BLaER1 (cell line): ENCODE data around the gene SLC16A10.
"Not testable (repeated sequence)": the region's sequence is repeated elsewhere in the genome, so short reads cannot be mapped to it uniquely, and the experiment has no call there.

Experiments used
- H3K27ac ChIP-seq: shearing (Covaris generic); formaldehyde crosslinking; 2 replicates; pipeline ENCODE4 v1.8.1; 2022
- H3K27me3 ChIP-seq: shearing (Covaris generic); formaldehyde crosslinking; 2 replicates; pipeline ENCODE4 v1.8.1; 2022
- H3K36me3 ChIP-seq: shearing (Covaris generic); formaldehyde crosslinking; 2 replicates; pipeline ENCODE4 v1.8.1; 2022
- H3K4me1 ChIP-seq: shearing (Covaris generic); formaldehyde crosslinking; 2 replicates; pipeline ENCODE4 v1.8.1; 2022
- H3K4me2 ChIP-seq: shearing (Covaris generic); formaldehyde crosslinking; 2 replicates; pipeline ENCODE4 v1.8.1; 2022
- H3K4me3 ChIP-seq: shearing (Covaris generic); formaldehyde crosslinking; 2 replicates; pipeline ENCODE4 v1.8.1; 2022
- H3K9ac ChIP-seq: shearing (Covaris generic); formaldehyde crosslinking; 2 replicates; pipeline ENCODE4 v1.8.1; 2022
- H3K9me3 ChIP-seq: shearing (Covaris generic); formaldehyde crosslinking; 2 replicates; pipeline ENCODE4 v1.8.1; 2022
- H4K20me1 ChIP-seq: shearing (Covaris generic); formaldehyde crosslinking; 2 replicates; pipeline ENCODE4 v1.8.1; 2022
- Cebpa-rat ChIP-seq: shearing (Covaris generic); IDR thresholded peaks from 2 replicates; pipeline ENCODE4 v1.8.1; 2022

SLC16A10 gene

GRCh38 chr6:111239461-111239860, 152.2 kb downstream of the SLC16A10 start:
- Histone ChIP-seq H4K20me1 (no peaks in the 10 kb centered on the region), H3K9ac (no peak overlapping the region), H3K4me2 (no peak overlapping the region), H3K4me3 (no peak overlapping the region), H3K27ac (no peak overlapping the region), H3K36me3 (no peaks in the 10 kb centered on the region), H3K9me3 (no peaks in the 10 kb centered on the region), H3K27me3 (no peaks in the 10 kb centered on the region), H3K4me1 (no peaks in the 10 kb centered on the region)
- TF ChIP-seq Cebpa-rat: no peak

GRCh38 chr6:111242452-111242851, 155.1 kb downstream of the SLC16A10 start:
- Histone ChIP-seq H3K9me3 (no peaks in the 10 kb centered on the region), H3K9ac (no peak overlapping the region), H3K4me3 (no peak overlapping the region), H3K27ac (no peak overlapping the region), H3K36me3 (no peaks in the 10 kb centered on the region), H3K4me1 (no peaks in the 10 kb centered on the region), H4K20me1 (no peaks in the 10 kb centered on the region), H3K27me3 (no peaks in the 10 kb centered on the region), H3K4me2 (no peak overlapping the region)
- TF ChIP-seq Cebpa-rat: no peak

GRCh38 chr6:111243095-111243494, 155.8 kb downstream of the SLC16A10 start:
- Histone ChIP-seq H3K9ac (no peak overlapping the region), H3K4me1 (no peaks in the 10 kb centered on the region), H3K27ac (no peak overlapping the region), H3K36me3 (no peaks in the 10 kb centered on the region), H3K9me3 (no peaks in the 10 kb centered on the region), H3K4me3 (no peak overlapping the region), H4K20me1 (no peaks in the 10 kb centered on the region), H3K27me3 (no peaks in the 10 kb centered on the region), H3K4me2 (no peak overlapping the region)
- TF ChIP-seq Cebpa-rat: no peak

- Histone ChIP-seq H3K27me3 (no peaks in the 10 kb centered on the region), H3K9me3 (no peaks in the 10 kb centered on the region), H3K4me3 (no peak overlapping the region), H4K20me1 (no peaks in the 10 kb centered on the region), H3K27ac (no peak overlapping the region), H3K4me2 (no peak overlapping the region), H3K36me3 (no peaks in the 10 kb centered on the region), H3K4me1 (no peaks in the 10 kb centered on the region), H3K9ac (no peak overlapping the region)
- TF ChIP-seq Cebpa-rat: no peak
These were observed 161.5 kb downstream of the SLC16A10 start for GRCh38 chr6:111248789-111249188.

GRCh38 chr6:111250791-111251354, 163.6 kb downstream of the SLC16A10 start:
- H3K27ac ChIP-seq: no peak overlapping the region
- no peaks in the 10 kb centered on the region for H3K36me3 ChIP-seq
- no peak overlapping the region for H3K4me3 ChIP-seq
- H3K9me3 ChIP-seq: no peaks in the 10 kb centered on the region
- no peaks in the 10 kb centered on the region for H4K20me1 ChIP-seq
- H3K9ac ChIP-seq: no peak overlapping the region
- TF ChIP-seq Cebpa-rat: no peak
- no peaks in the 10 kb centered on the region for H3K27me3 ChIP-seq
- no peaks in the 10 kb centered on the region for H3K4me1 ChIP-seq
- H3K4me2 ChIP-seq: no peak overlapping the region

- H3K4me3 ChIP-seq: no peak overlapping the region
- H3K36me3 ChIP-seq: no peaks in the 10 kb centered on the region
- H4K20me1 ChIP-seq: no peaks in the 10 kb centered on the region
- no peaks in the 10 kb centered on the region for H3K27me3 ChIP-seq
- no peaks in the 10 kb centered on the region for H3K9me3 ChIP-seq
- H3K4me2 ChIP-seq: no peak overlapping the region
- TF ChIP-seq Cebpa-rat: no peak
- no peak overlapping the region for H3K27ac ChIP-seq
- no peaks in the 10 kb centered on the region for H3K4me1 ChIP-seq
- no peak overlapping the region for H3K9ac ChIP-seq
These were observed 165.4 kb downstream of the SLC16A10 start for GRCh38 chr6:111252726-111253125.

GRCh38 chr6:111254004-111254778, 166.9 kb downstream of the SLC16A10 start:
- H3K9me3 ChIP-seq: no peaks in the 10 kb centered on the region
- H4K20me1 ChIP-seq: no peaks in the 10 kb centered on the region
- no peak overlapping the region for H3K9ac ChIP-seq
- H3K36me3 ChIP-seq: no peaks in the 10 kb centered on the region
- TF ChIP-seq Cebpa-rat: no peak
- H3K4me3 ChIP-seq: no peak overlapping the region
- no peak overlapping the region for H3K27ac ChIP-seq
- H3K4me2 ChIP-seq: no peak overlapping the region
- no peaks in the 10 kb centered on the region for H3K27me3 ChIP-seq
- no peaks in the 10 kb centered on the region for H3K4me1 ChIP-seq

- no peaks in the 10 kb centered on the region for H4K20me1 ChIP-seq
- no peak for TF ChIP-seq Cebpa-rat
- H3K4me2 ChIP-seq: no peak overlapping the region
- H3K9me3 ChIP-seq: no peaks in the 10 kb centered on the region
- H3K4me1 ChIP-seq: peaks cover 3% of the 10 kb centered on the region
- no peak overlapping the region for H3K9ac ChIP-seq
- H3K27me3 ChIP-seq: no peaks in the 10 kb centered on the region
- no peak overlapping the region for H3K27ac ChIP-seq
- no peak overlapping the region for H3K4me3 ChIP-seq
- H3K36me3 ChIP-seq: no peaks in the 10 kb centered on the region
These were observed 167.5 kb downstream of the SLC16A10 start for GRCh38 chr6:111254779-111255166.

GRCh38 chr6:111255838-111256237, 168.5 kb downstream of the SLC16A10 start:
- H4K20me1 ChIP-seq, H3K4me3 ChIP-seq, H3K4me2 ChIP-seq, H3K9me3 ChIP-seq, H3K36me3 ChIP-seq, H3K9ac ChIP-seq, H3K27ac ChIP-seq, H3K27me3 ChIP-seq: not testable (repeated sequence)
- H3K4me1 ChIP-seq: peaks cover 14% of the 10 kb centered on the region

GRCh38 chr6:111256646-111257045, 169.3 kb downstream of the SLC16A10 start:
- Histone ChIP-seq H3K9ac (no peak overlapping the region), H3K4me2 (no peak overlapping the region)

GRCh38 chr6:111258010-111258409, 170.7 kb downstream of the SLC16A10 start:
- H3K9me3 ChIP-seq: no peaks in the 10 kb centered on the region
- no peak overlapping the region for H3K4me2 ChIP-seq
- H4K20me1 ChIP-seq: no peaks in the 10 kb centered on the region
- no peak overlapping the region for H3K27ac ChIP-seq
- no peaks in the 10 kb centered on the region for H3K27me3 ChIP-seq
- H3K4me1 ChIP-seq: peaks cover 28% of the 10 kb centered on the region
- no peak overlapping the region for H3K4me3 ChIP-seq
- H3K9ac ChIP-seq: no peak overlapping the region
- no peak for TF ChIP-seq Cebpa-rat
- peaks cover 8% of the 10 kb centered on the region for H3K36me3 ChIP-seq

More at GRCh38 chr6:111256646-111257045, 169.3 kb downstream of the SLC16A10 start:
- no peaks in the 10 kb centered on the region for H3K36me3 ChIP-seq
- no peaks in the 10 kb centered on the region for H4K20me1 ChIP-seq
- H3K27me3 ChIP-seq: no peaks in the 10 kb centered on the region
- no peak for TF ChIP-seq Cebpa-rat
- no peaks in the 10 kb centered on the region for H3K9me3 ChIP-seq
- no peak overlapping the region for H3K4me3 ChIP-seq
- no peak overlapping the region for H3K27ac ChIP-seq
- peaks cover 20% of the 10 kb centered on the region for H3K4me1 ChIP-seq
